ENCODE results near the gene EGLN1.

EGLN1 gene

GRCh38 chr1:231327617-231328016 lies 94.5 kb downstream of the EGLN1 start:
- Histone ChIP-seq H3K9ac (ENCODE audit: low read length) (no peak overlapping the region), H4K20me1 (ENCODE audit: insufficient read depth, low read length) (no peaks in the 10 kb centered on the region), H3K36me3 (ENCODE audit: insufficient read depth, low read length) (peaks cover 4% of the 10 kb centered on the region; the same call in 1 of the 2 replicates), H3K4me1 (ENCODE audit: insufficient read depth, low read length, severe bottlenecking) (no peaks in the 10 kb centered on the region), H3K4me2 (ENCODE audit: low read length) (no peak overlapping the region), H3K27ac (ENCODE audit: low read depth, low read length, poor library complexity, severe bottlenecking) (no peak overlapping the region), H3K9me3 (ENCODE audit: low read length) (no peaks in the 10 kb centered on the region), H3K9me2 (ENCODE audit: low read depth, low read length) (no peaks in the 10 kb centered on the region), H3F3A (ENCODE audit: insufficient read depth, low read length) (no peaks in the 10 kb centered on the region), H3K27me3 (ENCODE audit: insufficient read depth, low read length) (no peaks in the 10 kb centered on the region), H3K4me3 (ENCODE audit: low read depth, low read length, poor library complexity, severe bottlenecking) (no peak overlapping the region), H3K79me2 (ENCODE audit: insufficient read depth, low read length) (no peaks in the 10 kb centered on the region), H2AFZ (ENCODE audit: low read length) (no peak overlapping the region)
- TF ChIP-seq CTCF (IDR thresholded peaks at IDR 0.05; ENCODE audit: low read length) (no peak), EZH2 (IDR thresholded peaks at IDR 0.05; ENCODE audit: borderline replicate concordance, low read length) (no peak)

GRCh38 chr1:231326248-231326647 lies 95.8 kb downstream of the EGLN1 start:
- no peaks in the 10 kb centered on the region for H3K9me2 ChIP-seq (ENCODE audit: low read depth, low read length)
- no peaks in the 10 kb centered on the region for H3F3A ChIP-seq (ENCODE audit: insufficient read depth, low read length)
- no peak overlapping the region for H2AFZ ChIP-seq (ENCODE audit: low read length)
- no peaks in the 10 kb centered on the region for H3K27me3 ChIP-seq (ENCODE audit: insufficient read depth, low read length)
- no peak for TF ChIP-seq EZH2 (IDR thresholded peaks at IDR 0.05; ENCODE audit: borderline replicate concordance, low read length)
- TF ChIP-seq CTCF (IDR thresholded peaks at IDR 0.05; ENCODE audit: low read length) = no peak
- H3K36me3 ChIP-seq (ENCODE audit: insufficient read depth, low read length) = no peaks in the 10 kb centered on the region
- H3K4me2 ChIP-seq (ENCODE audit: low read length) = no peak overlapping the region
- no peaks in the 10 kb centered on the region for H3K9me3 ChIP-seq (ENCODE audit: low read length)
- H3K9ac ChIP-seq (ENCODE audit: low read length) = no peak overlapping the region
- H3K27ac ChIP-seq (ENCODE audit: low read depth, low read length, poor library complexity, severe bottlenecking) = no peak overlapping the region
- no peaks in the 10 kb centered on the region for H3K79me2 ChIP-seq (ENCODE audit: insufficient read depth, low read length)
- H3K4me1 ChIP-seq (ENCODE audit: insufficient read depth, low read length, severe bottlenecking) = no peaks in the 10 kb centered on the region
- H4K20me1 ChIP-seq (ENCODE audit: insufficient read depth, low read length) = no peaks in the 10 kb centered on the region
- H3K4me3 ChIP-seq (ENCODE audit: low read depth, low read length, poor library complexity, severe bottlenecking) = no peak overlapping the region

- H3K4me3 ChIP-seq (ENCODE audit: low read depth, low read length, poor library complexity, severe bottlenecking) = no peak overlapping the region
- H3F3A ChIP-seq (ENCODE audit: insufficient read depth, low read length) = no peaks in the 10 kb centered on the region
- no peak overlapping the region for H3K4me2 ChIP-seq (ENCODE audit: low read length)
- no peak overlapping the region for H3K27ac ChIP-seq (ENCODE audit: low read depth, low read length, poor library complexity, severe bottlenecking)
- no peak overlapping the region for H3K9ac ChIP-seq (ENCODE audit: low read length)
- TF ChIP-seq EZH2 (IDR thresholded peaks at IDR 0.05; ENCODE audit: borderline replicate concordance, low read length) (no peak), CTCF (IDR thresholded peaks at IDR 0.05; ENCODE audit: low read length) (no peak)
- H3K4me1 ChIP-seq (ENCODE audit: insufficient read depth, low read length, severe bottlenecking) = no peaks in the 10 kb centered on the region
- no peak overlapping the region for H2AFZ ChIP-seq (ENCODE audit: low read length)
- no peaks in the 10 kb centered on the region for H3K9me2 ChIP-seq (ENCODE audit: low read depth, low read length)
- no peaks in the 10 kb centered on the region for H3K9me3 ChIP-seq (ENCODE audit: low read length)
- no peaks in the 10 kb centered on the region for H4K20me1 ChIP-seq (ENCODE audit: insufficient read depth, low read length)
- no peaks in the 10 kb centered on the region for H3K36me3 ChIP-seq (ENCODE audit: insufficient read depth, low read length)
- H3K79me2 ChIP-seq (ENCODE audit: insufficient read depth, low read length) = no peaks in the 10 kb centered on the region
- H3K27me3 ChIP-seq (ENCODE audit: insufficient read depth, low read length) = no peaks in the 10 kb centered on the region
These were observed 97.4 kb downstream of the EGLN1 start for GRCh38 chr1:231324660-231325059.
